HEK293 (cell line): ENCODE measurements around the gene LAMTOR3.

Source experiments
- ATF2 ChIP-seq: fragments of 450-650 bp; formaldehyde crosslinking; IDR thresholded peaks from 2 replicates; pipeline ENCODE4 v1.5.1; 2016; ENCODE audit warnings: missing biosample characterization, missing genetic modification characterization, low read depth
- EGR2 ChIP-seq: fragments of 450-650 bp; formaldehyde crosslinking; IDR thresholded peaks from 2 replicates; pipeline ENCODE4 v1.5.1; 2016; ENCODE audit warnings: low read depth, missing biosample characterization, missing genetic modification characterization
- KLF10 ChIP-seq: fragments of 450-650 bp; IDR thresholded peaks from 2 replicates; pipeline ENCODE4 v1.5.1; 2018; ENCODE audit warnings: missing biosample characterization, mild to moderate bottlenecking, missing genetic modification characterization
- KLF17 ChIP-seq: fragments of 450-650 bp; formaldehyde crosslinking; IDR thresholded peaks from 2 replicates; pipeline ENCODE4 v1.5.1; 2016; ENCODE audit warnings: missing biosample characterization, missing genetic modification characterization
- KLF8 ChIP-seq: fragments of 450-650 bp; formaldehyde crosslinking; IDR thresholded peaks from 2 replicates; pipeline ENCODE4 v1.5.1; 2016; ENCODE audit warnings: missing biosample characterization, missing genetic modification characterization
- SP7 ChIP-seq: fragments of 450-650 bp; formaldehyde crosslinking; IDR thresholded peaks from 2 replicates; pipeline ENCODE4 v1.5.1; 2016; ENCODE audit warnings: missing biosample characterization, missing genetic modification characterization
- TRIM28 ChIP-seq: IDR thresholded peaks from 2 replicates; pipeline ENCODE4 v1.6.1; 2011; ENCODE audit warnings: low read length, control low read depth, borderline replicate concordance
- TSHZ1 ChIP-seq: fragments of 450-650 bp; formaldehyde crosslinking; IDR thresholded peaks from 2 replicates; pipeline ENCODE4 v1.5.1; 2016; ENCODE audit warnings: missing biosample characterization, missing genetic modification characterization, borderline replicate concordance
- ZBTB6 ChIP-seq: fragments of 450-650 bp; formaldehyde crosslinking; IDR thresholded peaks from 2 replicates; pipeline ENCODE4 v1.5.1; 2017; ENCODE audit warnings: missing biosample characterization, missing genetic modification characterization
- ZNF114 ChIP-seq: fragments of 450-650 bp; formaldehyde crosslinking; IDR thresholded peaks from 2 replicates; pipeline ENCODE4 v1.5.0; 2017; ENCODE audit warnings: missing biosample characterization, missing genetic modification characterization
- ZNF132 ChIP-seq: fragments of 450-650 bp; formaldehyde crosslinking; IDR thresholded peaks from 2 replicates; pipeline ENCODE4 v1.5.1; 2017; ENCODE audit warnings: missing biosample characterization, missing genetic modification characterization, borderline replicate concordance
- ZNF18 ChIP-seq: fragments of 450-650 bp; formaldehyde crosslinking; IDR thresholded peaks from 2 replicates; pipeline ENCODE4 v1.5.1; 2016; ENCODE audit warnings: missing biosample characterization, missing genetic modification characterization
- ZNF184 ChIP-seq: fragments of 450-650 bp; IDR thresholded peaks from 2 replicates; pipeline ENCODE4 v1.5.1; 2018; ENCODE audit warnings: missing biosample characterization, mild to moderate bottlenecking, missing genetic modification characterization
- ZNF311 ChIP-seq: fragments of 450-650 bp; formaldehyde crosslinking; IDR thresholded peaks from 2 replicates; pipeline ENCODE4 v1.5.1; 2017; ENCODE audit warnings: missing biosample characterization, missing genetic modification characterization, borderline replicate concordance
- ZNF341 ChIP-seq: fragments of 450-650 bp; formaldehyde crosslinking; IDR thresholded peaks from 2 replicates; pipeline ENCODE4; 2016; ENCODE audit warnings: low read depth, missing biosample characterization, missing genetic modification characterization
- ZNF350 ChIP-seq: fragments of 450-650 bp; formaldehyde crosslinking; IDR thresholded peaks from 2 replicates; pipeline ENCODE4 v1.5.0; 2017; ENCODE audit warnings: missing biosample characterization, mild to moderate bottlenecking, missing genetic modification characterization
- ZNF549 ChIP-seq: fragments of 450-650 bp; IDR thresholded peaks from 2 replicates; pipeline ENCODE4 v1.5.1; 2018; ENCODE audit warnings: missing biosample characterization, missing genetic modification characterization, mild to moderate bottlenecking, inconsistent platforms, moderate library complexity
- ZNF664 ChIP-seq: fragments of 450-650 bp; formaldehyde crosslinking; IDR thresholded peaks from 2 replicates; pipeline ENCODE4 v1.5.1; 2016; ENCODE audit warnings: missing biosample characterization, missing genetic modification characterization
- ZSCAN5A ChIP-seq: fragments of 450-650 bp; formaldehyde crosslinking; IDR thresholded peaks from 2 replicates; pipeline ENCODE4 v1.5.1; 2016; ENCODE audit warnings: missing biosample characterization, missing genetic modification characterization

LAMTOR3 gene

GRCh38 chr4:99863804-99864203 is 30.4 kb downstream of the LAMTOR3 start (continued):
- TF ChIP-seq ZSCAN5A (tag by site-specific recombination) (no peak), ZNF311 (tag by site-specific recombination) (no peak), ATF2 (tag by site-specific recombination) (no peak), TRIM28 (peak; percentile 51; the same call in 1 of the 2 replicates), ZNF18 (no peak), ZNF114 (tag by site-specific recombination) (no peak), KLF10 (tag by site-specific recombination) (peak; percentile 44; the same call in 1 of the 2 replicates), ZNF184 (tag by site-specific recombination) (no peak), ZBTB6 (no peak), TSHZ1 (tag by site-specific recombination) (no peak), ZNF132 (tag by site-specific recombination) (no peak), KLF8 (tag by site-specific recombination) (no peak), KLF17 (tag by site-specific recombination) (0 out of 2 replicates have a peak, but pooled peaks have one; percentile 44), ZNF341 (tag by site-specific recombination) (no peak), ZNF350 (tag by site-specific recombination) (no peak), EGR2 (tag by site-specific recombination) (no peak), ZNF549 (tag by site-specific recombination) (no peak), ZNF664 (tag by site-specific recombination) (peak; percentile 80), SP7 (tag by site-specific recombination) (peak; percentile 31; the same call in 1 of the 2 replicates)
